ENCODE measurements around the gene GLI1.
"Not testable (repeated sequence)": the region's sequence is repeated elsewhere in the genome, so short reads cannot be mapped to it uniquely, and the experiment has no call there.

Gene GLI1

GRCh38 chr12:57459750-57460467 is at the start of gene GLI1:
GLI1 (plus strand) TSS chr12:57459785; CDS start chr12:57463692, 3,907 bp downstream.
- DNase-seq, result no peak

- DNase-seq, result no peak
Observed at GRCh38 chr12:57410534-57410933, 49.1 kb upstream of the GLI1 start.

GRCh38 chr12:57414160-57414559 is 45.4 kb upstream of the GLI1 start:
- DNase-seq, result not testable (repeated sequence)

- DNase-seq, result no peak
Observed at GRCh38 chr12:57415088-57415487, 44.5 kb upstream of the GLI1 start.

GRCh38 chr12:57416039-57416996 is 43.3 kb upstream of the GLI1 start:
- no peak for DNase-seq

- no peak for DNase-seq
Observed at GRCh38 chr12:57418255-57418654, 41.3 kb upstream of the GLI1 start.

- no peak for DNase-seq
Observed at GRCh38 chr12:57419495-57419894, 40.1 kb upstream of the GLI1 start.

- no peak for DNase-seq
Observed at GRCh38 chr12:57420482-57420881, 39.1 kb upstream of the GLI1 start.

GRCh38 chr12:57426948-57427347 is 32.6 kb upstream of the GLI1 start:
- DNase-seq, result not testable (repeated sequence)

- DNase-seq, result no peak
Observed at GRCh38 chr12:57428965-57429364, 30.6 kb upstream of the GLI1 start.

- no peak for DNase-seq
Observed at GRCh38 chr12:57429473-57430111, 30.0 kb upstream of the GLI1 start.

GRCh38 chr12:57430112-57430930 is 29.3 kb upstream of the GLI1 start:
- no peak for DNase-seq

- DNase-seq, result peak; percentile 85
Observed at GRCh38 chr12:57430931-57431566, 28.5 kb upstream of the GLI1 start, which contains the start of gene R3HDM2. R3HDM2 (minus strand) TSS chr12:57431043; CDS start chr12:57310428, 120,615 bp downstream.

- no peak for DNase-seq
Observed at GRCh38 chr12:57431654-57432188, 27.9 kb upstream of the GLI1 start.

GRCh38 chr12:57433370-57433769 is 26.2 kb upstream of the GLI1 start:
- no peak for DNase-seq

- no peak for DNase-seq
Observed at GRCh38 chr12:57434517-57435223, 24.9 kb upstream of the GLI1 start, which contains the start of gene INHBC. INHBC (plus strand) TSS chr12:57434784; CDS start chr12:57434887, 103 bp downstream.

- DNase-seq, result no peak
Observed at GRCh38 chr12:57435293-57435692, 24.3 kb upstream of the GLI1 start.

GRCh38 chr12:57438400-57438799 is 21.2 kb upstream of the GLI1 start:
- no peak for DNase-seq

GRCh38 chr12:57439762-57440266 is 19.8 kb upstream of the GLI1 start:
- DNase-seq, result no peak

GRCh38 chr12:57441393-57441792 is 18.2 kb upstream of the GLI1 start:
- not testable (repeated sequence) for DNase-seq
